GM21786 (cell line): ENCODE measurements around the gene INHBE.
"Not testable (repeated sequence)": the region's sequence is repeated elsewhere in the genome, so short reads cannot be mapped to it uniquely, and the experiment has no call there.

Experiments
- ATAC-seq: cut with Tn5 transposase; IDR thresholded peaks from one replicate; pipeline ENCODE4 v1.9.1; 2021; ENCODE audit not compliant: unreplicated experiment

INHBE gene, protein sequence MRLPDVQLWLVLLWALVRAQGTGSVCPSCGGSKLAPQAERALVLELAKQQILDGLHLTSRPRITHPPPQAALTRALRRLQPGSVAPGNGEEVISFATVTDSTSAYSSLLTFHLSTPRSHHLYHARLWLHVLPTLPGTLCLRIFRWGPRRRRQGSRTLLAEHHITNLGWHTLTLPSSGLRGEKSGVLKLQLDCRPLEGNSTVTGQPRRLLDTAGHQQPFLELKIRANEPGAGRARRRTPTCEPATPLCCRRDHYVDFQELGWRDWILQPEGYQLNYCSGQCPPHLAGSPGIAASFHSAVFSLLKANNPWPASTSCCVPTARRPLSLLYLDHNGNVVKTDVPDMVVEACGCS

DNA sequence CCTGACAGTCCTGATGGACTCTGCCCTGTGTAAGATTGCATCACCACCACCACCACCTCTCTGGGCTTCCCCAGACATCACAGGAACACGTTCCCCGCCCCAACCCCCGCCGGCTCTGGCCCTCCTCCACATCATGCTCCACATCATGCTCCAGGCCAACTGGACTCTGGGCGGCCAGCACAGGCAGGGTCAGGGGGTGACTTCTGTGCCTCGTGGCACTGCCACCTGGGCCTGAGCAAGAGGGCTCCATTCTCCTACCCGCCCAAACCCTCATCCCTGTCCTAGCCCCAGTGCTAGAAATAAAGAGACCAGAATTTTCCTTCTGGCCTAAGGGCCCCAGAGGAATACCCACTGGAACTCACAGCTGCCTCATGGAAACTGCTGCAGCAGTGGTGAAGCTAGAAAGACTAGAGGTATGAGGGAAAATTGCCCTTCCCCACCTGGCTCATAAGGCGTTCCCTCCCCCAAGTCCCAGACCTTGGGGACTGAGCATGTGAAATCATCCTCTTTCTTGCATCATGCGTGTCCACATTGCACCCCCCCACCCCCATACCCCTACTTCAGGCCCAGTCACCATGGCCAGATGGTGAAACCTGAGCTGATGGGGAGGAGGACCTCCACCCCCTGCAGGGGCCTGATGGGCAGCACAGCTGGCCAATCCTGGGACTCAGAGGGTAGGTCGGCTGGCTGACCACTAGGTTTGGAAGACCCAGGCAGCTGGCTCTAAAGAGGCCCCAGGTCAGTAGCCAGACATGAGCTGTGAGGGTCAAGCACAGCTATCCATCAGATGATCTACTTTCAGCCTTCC lies at the start of gene INHBE:
Gene INHBE, plus strand, starts transcription at position 742 of the 808 bp plus-strand sequence. CDS start 230 bp downstream, outside the sequence.
- ATAC-seq = no peak

DNA sequence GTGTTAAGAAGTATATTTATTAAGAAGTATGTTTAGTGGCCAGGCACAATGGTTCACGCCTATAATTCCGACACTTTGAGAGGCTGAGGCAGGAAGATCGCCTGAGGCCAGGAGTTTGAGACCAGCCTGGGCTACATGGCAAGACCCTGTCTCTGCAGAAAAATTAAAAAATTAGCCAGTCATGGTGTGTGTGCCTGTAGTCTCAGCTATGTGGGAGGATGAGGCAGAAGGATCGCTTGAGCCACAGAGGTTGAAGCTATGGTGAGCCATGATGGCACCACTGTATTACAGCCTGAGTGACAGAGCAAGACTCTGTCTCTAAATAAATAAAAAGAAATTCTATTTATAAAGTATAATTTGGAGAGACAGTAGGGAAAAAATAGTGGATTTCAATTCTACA lies 44.6 kb upstream of the INHBE start:
- ATAC-seq = no peak

DNA sequence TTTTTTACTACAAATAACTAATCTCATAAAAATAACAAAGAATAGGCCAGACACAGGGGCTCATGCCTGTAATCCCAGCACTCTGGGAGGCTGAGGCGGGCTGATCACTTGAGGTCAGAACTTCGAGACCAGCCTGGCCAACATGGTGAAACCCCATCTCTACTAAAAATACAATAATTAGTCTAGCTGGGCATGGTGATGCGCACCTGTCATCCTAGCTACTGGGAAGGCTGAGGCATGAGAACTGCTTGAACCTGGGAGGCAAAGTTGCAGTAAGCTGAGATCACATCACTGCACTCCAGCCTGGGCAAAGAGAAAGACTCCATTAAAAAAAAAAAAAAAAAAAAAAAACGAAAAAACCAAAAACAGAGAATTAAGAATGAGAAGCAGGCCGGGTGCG lies 40.9 kb upstream of the INHBE start:
- ATAC-seq = not testable (repeated sequence)

DNA sequence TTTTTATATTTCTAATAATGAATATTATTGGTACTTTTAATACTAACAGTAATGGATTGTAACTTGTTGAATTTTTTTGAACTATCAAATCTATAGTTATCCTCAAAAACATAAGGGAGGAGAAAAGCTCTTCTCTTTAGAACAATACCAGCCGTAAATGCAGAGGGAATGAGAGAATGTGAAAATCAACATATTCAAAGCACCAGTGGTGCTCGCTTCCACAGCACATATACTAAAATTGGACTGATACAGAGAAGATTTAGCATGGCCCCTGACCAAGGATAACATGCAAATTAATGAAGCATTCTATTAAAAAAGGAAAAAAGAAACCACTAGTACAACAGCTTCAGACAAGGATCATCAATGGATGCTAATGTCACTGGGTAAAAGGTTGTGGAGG lies 40.0 kb upstream of the INHBE start:
- ATAC-seq = no peak

DNA sequence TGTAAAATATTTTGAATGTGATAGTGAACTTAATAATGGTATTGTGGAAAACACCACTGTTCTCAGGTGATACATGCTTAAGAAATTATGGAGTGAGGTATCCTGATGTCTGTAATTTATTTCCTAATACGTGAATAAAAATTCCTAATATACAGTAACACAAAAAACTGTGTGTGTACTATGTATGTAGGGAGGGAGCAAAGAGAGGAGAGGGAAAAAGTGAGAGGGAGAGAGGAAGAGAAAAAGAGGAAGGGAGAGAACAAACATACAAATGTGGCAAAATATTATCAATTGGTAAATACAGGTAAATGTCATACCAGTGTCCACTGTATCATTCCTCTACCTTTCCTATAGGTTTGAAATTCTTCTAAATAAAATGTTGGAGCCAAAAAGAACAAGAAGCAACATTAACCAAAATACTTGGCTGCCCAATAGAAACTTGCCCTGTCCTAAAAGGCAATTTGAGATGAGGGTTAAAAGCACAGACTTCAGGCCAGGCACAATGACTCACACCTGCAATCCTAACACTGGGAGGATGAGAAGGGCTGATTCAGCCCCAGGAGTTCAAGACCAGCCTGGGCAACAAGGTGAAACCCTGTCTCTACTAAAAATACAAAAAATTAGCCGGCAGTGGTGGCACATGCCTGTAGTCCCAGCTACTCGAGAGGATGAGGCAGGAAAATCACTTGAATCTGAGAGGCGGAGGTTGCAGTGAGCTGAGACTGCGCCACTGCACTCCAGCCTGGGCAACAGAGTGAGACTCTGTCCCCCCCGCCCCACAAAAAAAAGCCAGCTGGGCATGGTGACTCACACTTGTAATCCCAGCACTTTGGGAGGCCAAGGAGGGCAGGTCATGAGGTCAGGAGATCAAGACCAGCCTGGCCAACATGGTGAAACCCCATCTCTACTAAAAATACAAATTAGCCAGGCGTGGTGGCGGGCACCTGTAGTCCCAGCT lies 38.8 kb upstream of the INHBE start:
- ATAC-seq = no peak

DNA sequence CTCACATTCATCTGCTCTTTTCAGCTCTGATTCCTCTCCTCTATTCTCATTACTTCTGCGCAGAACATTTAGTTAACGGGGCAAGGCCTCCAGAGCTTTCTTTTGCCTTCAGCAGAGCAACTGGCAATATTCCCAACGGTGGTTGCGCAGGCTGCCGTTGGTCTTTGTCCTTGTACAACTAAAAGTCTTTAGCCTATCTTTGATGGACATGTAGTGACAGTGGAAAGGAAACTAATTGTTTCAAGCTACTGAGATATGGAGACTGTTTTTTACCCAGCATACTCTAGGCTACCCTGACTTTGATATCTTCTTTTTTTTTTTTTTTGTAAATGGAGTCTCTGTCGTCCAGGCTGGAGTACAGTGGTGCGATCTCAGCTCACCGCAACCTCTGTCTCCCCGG lies 36.9 kb upstream of the INHBE start:
- ATAC-seq = no peak

DNA sequence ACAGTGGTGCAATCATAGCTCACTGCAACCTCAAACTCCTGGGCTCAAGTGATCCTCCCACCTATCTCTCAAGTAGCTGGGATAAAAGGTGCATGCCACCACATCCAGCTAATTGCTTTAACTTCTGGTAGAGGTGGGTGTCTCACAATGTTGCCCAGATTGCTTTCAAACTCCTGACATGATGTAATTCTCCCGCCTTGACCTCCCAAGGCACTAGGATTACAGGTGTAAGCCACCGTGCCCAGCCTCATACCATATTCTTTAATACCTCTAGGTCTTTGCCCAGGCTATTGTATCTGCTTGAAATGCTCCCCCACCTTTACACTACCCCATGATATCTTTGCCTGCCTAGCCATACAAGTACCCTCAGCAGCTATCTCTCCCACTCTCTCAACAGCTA lies 35.6 kb upstream of the INHBE start:
- ATAC-seq = no peak

DNA sequence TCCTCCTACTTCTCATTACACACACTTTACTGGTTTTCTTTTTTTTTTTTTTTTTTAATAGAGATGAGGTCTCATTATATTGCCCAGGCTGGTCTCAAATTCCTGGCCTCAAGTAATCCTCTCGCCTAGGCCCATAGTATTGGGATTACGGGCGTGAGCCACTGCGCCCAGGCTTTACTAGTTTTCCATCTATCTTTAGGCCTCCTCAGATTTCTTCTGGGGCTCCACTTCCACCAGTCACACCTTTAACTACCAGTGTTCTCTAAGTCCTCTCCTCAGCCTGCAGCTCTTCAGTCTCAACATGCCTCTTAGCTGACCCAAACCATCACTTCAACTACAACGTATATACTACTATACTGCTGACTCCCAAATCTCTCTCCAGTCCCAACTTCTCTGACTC lies 34.6 kb upstream of the INHBE start:
- no peak for ATAC-seq

DNA sequence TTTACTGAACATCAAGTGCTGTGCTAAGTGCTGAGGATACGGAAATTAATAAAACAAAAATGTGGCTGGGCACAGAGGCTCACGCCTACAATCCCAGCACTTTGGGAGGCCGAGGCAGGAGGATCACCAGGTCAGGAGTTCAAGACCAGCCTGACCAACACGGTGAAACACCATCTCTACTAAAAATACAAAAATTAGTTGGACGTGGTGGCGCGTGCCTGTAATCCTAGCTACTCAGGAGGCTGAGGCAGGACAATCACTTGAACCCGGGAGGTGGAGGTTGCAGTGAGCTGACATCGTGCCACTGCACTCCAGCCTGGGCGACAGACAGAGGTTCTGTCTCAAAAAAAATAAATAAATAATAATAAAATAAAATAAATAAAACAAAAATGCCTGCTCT lies 28.2 kb upstream of the INHBE start:
- ATAC-seq = not testable (repeated sequence)

DNA sequence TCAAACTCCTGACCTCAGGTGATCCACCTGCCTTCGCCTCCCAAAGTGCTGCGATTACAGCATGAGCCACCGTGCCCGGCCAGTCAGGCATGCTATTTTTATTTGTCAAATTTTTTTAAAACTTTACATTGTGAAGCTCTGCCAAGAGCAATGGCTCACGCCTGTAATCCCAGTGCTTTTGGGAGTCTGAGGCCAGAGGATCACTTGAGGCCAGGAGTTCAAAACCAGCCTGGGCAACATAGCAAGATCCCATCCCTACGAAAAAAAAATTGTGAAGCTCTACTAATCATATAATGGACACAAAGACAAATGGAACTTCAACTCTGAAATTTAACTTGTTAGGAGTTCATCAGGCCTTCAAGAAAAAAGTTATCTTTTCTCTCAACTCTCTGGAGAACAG lies 26.1 kb upstream of the INHBE start:
- no peak for ATAC-seq

DNA sequence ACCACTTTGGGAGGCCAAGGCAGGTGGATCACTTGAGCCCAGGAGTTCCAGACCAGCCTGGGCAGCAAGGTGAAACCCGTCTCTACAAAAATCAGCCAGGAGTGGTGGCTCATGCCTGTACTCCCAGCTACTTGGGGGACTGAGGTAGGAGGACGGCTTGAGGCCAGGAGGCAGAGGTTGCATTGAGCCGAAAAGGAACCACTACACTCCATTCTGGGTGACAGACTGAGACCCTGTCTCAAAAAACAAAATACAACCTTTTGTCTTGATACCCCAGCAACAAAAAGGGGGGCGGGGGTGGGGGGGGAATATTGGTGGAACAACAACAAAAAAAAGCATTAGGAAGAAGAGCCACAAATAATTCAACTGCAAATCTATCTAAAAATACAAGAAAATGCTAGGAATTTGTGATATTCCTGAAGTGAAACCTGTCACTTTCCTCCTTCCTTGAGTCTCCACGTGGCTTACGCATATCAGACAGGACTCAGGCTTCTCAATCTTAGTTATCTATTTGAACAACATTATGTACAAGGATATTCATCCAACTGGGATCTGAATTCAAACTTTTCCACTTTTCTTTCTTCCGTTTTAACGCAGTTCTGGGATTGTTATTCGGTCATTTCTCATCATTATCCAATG lies 25.5 kb upstream of the INHBE start:
- ATAC-seq = no peak

DNA sequence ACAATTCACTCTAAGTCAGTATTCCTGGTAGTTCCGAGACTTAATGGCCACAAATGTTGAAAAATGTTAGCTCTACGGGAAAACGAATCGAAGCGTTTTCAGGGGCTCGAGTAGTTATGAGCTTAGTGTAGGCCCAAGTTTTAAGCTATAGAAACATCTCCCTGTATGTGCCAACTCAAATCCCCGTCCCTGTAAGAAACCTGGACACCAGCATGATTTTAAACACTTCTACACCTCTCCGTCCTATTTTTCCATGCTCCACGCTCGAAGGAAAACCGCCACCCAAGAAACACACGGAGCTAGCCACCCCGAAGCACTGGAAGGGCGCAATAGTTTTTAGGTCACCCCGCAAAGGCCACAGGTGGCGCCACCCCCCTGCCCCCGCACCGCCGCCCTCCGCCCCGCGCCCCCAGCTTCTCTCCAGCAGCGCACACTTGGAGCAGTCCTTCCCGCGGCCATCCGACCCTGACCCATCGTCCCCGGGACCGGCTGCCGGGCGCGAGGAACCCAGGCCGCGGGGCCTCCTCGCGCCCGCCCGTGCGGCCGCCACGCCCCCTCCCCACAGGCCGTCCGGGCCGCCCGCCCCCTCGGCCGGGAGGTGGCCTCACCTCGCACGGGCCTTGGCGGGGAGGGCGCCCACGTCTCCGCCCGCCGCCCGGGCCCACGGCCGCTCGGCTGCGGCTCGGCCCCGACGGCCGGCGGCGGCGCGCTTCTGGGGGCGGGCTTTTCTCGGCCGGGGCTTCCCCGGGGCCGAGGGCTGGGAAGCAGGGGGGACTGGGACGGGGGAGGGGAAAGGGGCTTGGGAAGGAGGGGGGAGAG lies 24.8 kb upstream of the INHBE start:
- peak; percentile 43 for ATAC-seq

DNA sequence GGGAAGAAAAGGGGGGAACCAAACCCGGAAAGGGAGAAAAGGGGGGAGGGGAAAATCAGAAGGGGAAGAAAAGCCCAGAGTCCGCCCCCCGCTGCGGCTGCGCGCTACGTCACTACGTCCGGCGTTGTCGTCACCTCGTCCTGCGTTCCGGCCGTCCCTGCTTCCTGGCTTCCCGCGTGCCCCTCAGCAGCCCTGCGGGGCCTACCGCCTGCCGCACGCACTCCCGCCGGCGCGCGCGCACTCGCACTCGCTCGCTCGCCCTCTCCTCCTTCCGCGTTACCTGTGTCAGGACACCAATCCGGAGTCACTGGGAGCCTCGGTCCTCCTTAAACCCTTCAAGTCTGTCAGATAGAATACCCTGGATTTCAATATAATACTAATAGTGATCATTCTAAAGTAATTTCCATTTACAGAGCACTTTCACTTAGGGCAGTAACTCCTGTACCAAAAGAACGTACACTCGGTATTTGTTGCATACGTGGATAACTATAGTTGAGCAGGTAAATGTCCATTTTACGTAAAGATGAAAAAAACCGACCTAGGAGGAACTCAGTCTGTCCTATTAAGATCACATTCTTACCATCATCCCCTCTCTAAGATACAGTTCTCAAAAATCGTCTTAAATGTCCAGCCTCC lies 24.1 kb upstream of the INHBE start, which contains the start of gene R3HDM2:
Gene R3HDM2, minus strand, starts transcription at position 113 of the 636 bp plus-strand sequence. CDS start 120,615 bp downstream, outside the sequence.
- ATAC-seq = peak; percentile 95

DNA sequence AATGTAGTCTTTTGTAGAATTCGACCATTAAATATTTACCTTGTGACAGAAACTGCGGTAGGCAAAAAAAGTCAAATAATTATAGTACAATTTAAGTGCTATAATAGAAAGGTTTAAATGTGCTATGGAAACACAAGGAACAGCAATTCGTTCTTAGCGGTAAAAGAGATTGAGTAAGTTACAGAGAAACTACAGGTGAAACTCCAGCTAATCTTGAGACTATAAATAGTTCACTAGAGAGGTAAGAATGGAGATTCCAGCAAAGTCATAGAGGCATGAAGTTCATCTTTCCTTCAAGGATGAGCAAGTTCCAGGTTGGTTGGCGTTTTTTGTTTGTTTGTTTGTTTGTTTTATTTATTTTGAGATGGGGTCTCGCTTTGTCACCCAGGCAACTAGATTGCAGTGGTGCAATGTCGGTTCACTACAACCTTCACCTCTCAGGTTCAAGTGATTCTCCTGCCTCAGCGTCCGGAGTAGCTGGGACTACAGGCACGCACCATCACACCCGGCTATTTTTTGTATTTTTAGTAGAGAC lies 23.4 kb upstream of the INHBE start:
- no peak for ATAC-seq

DNA sequence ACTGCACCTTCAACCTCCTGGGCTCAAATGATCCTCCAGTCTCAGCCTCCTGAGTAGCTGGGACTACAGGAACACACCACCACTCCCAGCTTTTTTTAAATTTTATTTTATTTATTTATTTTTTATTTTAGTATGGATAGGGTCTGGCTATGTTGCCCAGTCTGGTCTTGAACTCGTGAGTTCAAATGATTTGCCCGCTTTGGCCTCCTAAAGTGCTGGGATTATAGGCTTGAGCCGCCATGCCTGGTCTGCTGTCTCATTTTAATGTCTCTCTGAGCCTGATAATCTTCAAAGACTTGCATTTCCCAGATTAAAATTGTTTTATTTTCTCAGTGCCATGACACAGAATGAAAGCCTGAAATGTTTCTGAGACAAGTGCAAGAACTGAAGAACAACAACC lies 21.7 kb upstream of the INHBE start:
- no peak for ATAC-seq

DNA sequence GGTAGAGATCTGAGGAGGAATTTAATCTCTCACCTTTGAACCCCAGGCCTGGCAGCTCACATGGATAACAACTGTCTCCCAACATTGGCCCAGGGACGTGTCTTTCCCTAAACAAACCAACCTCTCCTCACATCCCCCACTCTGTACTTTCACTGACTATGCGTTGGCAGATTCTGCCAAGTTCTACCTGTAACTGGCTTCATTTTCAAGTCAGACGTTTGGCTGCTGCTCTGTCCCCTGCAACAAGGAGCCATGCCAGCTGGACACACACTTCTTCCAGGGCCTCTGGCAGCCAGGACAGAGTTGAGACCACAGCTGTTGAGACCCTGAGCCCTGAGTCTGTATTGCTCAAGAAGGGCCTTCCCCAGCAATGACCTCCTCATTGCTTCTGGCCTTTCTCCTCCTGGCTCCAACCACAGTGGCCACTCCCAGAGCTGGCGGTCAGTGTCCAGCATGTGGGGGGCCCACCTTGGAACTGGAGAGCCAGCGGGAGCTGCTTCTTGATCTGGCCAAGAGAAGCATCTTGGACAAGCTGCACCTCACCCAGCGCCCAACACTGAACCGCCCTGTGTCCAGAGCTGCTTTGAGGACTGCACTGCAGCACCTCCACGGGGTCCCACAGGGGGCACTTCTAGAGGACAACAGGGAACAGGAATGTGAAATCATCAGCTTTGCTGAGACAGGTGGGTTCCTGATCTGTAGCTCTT lies 20.4 kb upstream of the INHBE start, which contains the start of gene INHBC:
Gene INHBC, plus strand, starts transcription at position 268 of the 707 bp plus-strand sequence. Its CDS starts 103 bp downstream, at position 371.
- ATAC-seq = no peak

DNA sequence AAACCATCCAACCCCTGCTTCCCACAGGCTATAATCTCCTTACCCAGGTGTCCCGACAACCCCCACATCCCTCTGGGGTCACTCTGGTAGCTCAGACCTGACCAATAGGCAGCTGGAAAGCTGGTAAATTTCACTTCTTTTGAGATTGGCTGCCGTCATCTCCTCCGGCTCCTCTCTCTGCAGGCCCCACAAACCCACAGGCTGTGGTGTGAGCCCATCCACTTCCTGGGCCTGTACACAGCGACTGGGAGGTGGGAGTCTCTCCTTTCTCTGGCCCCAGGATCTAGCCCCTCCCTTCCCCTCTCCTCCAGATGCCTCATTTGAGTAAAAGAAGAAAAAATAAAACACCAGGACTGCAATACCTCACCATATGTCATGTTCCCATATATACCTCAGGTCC lies 19.8 kb upstream of the INHBE start:
- ATAC-seq = no peak

DNA sequence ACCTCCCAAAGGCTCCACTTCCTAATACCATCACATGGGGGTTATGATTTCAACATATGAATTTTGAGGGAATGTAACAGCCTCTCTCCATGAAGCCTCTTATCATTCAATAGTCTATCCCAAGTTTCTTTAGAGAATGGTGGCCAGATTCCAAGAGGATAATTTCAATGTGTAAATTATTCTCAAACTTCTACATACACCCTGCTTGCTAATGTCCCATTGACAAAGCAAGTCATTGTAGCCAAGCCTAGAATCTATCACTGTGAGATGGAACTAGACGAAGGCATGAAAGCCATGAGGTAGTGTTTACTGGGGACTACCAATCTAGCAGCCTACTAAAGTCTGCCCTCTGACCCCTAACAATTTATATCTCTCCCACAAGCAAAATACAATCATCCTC lies 16.7 kb upstream of the INHBE start:
- ATAC-seq = no peak
